Activated CD8-positive, alpha-beta memory T cell treated with anti-CD3 and anti-CD28 coated beads, Interleukin-2, amount 50 U/mL, for 48 hours (primary cell): Measurements from ENCODE around the gene ACTL9.
"Not testable (repeated sequence)": the region's sequence is repeated elsewhere in the genome, so short reads cannot be mapped to it uniquely, and the experiment has no call there.

Experiments
- DNase-seq: peaks from one replicate; pipeline ENCODE4 v3.0.0-alpha.2; 2020

ACTL9 gene

GRCh38 chr19:8698433-8699063 is at the start of gene ACTL9:
Gene ACTL9, minus strand, starts transcription at chr19:8698795. Its CDS starts 94 bp downstream, at chr19:8698701.
- no peak for DNase-seq

- DNase-seq: not testable (repeated sequence)
Measured at GRCh38 chr19:8739291-8740065, 40.9 kb upstream of the ACTL9 start.

- DNase-seq: no peak
Measured at GRCh38 chr19:8738377-8738776, 39.8 kb upstream of the ACTL9 start.

- no peak for DNase-seq
Measured at GRCh38 chr19:8731428-8732169, 33.0 kb upstream of the ACTL9 start.

GRCh38 chr19:8724276-8724675 is 25.7 kb upstream of the ACTL9 start:
- no peak for DNase-seq

DNA sequence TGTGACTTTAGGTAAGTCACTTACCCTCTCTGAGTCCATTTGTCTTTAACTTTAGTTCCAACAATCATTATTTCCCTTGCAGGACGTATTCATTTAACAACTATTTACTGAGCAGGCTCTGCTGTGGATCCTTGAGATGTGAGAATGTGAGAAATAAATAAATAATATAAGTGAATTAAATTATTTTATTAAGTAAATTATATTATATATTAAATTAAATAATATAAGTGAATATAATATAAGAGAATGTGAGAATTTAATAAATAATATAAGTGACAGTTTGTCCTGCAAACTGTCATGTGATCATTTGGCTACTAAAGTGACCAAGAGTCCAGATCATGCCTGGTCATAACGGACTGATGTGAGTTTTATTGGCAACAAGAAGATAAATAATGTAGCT is 23.4 kb upstream of the ACTL9 start:
- no peak for DNase-seq

DNA sequence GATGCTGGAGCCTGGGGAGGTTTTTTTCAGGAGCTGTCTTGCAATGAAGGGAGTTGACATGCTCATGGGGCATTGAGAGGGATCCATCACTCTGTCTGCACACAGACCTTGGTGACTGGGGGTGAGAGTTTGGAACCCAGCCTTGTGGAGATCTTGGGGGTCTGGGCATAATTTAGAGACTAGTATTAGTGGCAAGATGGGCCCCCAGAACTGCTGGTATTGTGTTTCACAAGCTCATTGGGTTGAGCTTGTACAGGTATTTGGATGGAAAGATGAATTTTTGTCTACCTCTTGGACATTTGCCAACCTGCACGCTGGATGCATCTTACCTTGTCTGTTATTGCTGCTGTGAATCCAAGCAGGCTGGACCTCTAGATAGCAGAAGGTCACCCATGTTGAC is 22.7 kb upstream of the ACTL9 start, which contains the start of gene OR2Z1:
Gene OR2Z1, plus strand, starts transcription at position 301 of the 400 bp plus-strand sequence. CDS start 9,395 bp downstream, outside the sequence.
- no peak for DNase-seq

- DNase-seq: not testable (repeated sequence)
Measured at GRCh38 chr19:8710337-8710736, 11.7 kb upstream of the ACTL9 start.

DNA sequence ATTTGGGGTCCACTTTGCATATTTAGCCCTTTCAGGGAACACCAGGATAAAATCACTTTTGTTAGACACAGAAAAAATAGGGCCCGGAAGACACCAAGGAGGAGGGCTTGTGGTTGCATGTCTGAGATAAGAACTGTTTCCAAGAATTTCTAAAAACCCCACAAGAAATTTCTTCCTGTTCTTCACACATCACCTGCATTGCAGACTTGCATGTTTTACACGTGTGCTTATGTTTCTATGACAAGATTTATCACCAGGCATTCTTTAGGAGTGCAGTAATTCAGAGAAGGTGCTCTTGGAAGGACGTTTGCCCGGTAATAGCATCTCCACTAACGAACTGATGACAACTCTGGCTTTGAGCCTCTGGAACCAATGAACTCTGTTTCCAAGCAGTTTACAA is 7.1 kb upstream of the ACTL9 start:
- DNase-seq: no peak

DNA sequence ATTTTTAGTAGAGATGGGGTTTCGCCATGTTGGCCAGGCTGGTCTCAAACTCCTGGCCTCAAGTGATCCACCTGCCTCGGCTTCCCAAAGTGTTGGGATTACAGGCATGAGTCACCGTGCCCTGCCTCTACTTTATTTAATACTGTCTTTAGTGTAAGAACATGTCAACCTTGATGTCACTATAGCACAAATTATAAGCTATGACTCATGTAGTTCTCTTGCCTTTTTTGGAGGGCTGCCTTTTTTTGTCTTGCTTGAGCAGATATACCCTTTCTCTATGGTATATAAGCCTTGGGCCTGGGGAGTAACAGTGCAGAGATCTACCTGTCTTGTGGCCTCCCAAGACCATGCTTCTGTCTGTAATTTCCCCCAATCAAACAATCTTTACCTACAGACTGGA is 6.7 kb upstream of the ACTL9 start:
- not testable (repeated sequence) for DNase-seq

DNA sequence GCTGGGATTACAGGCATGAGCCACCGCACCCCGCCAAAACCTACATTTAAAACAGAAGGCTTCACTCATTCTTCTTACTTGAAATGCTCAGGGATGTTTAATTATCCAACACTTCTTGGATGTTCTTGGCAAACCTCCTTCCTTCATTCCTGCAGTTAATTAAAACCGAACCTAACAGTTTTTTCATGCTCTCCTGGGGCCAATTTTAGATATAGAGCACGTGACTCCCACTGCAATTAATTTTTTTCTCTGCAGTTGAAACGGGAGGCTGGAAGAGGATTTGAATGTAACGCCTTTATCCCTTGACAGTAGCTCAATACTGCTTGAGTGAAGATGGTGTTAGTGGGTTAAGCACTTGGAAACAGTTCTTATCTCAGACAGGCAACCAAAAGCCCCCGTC is 4.6 kb upstream of the ACTL9 start:
- no peak for DNase-seq

DNA sequence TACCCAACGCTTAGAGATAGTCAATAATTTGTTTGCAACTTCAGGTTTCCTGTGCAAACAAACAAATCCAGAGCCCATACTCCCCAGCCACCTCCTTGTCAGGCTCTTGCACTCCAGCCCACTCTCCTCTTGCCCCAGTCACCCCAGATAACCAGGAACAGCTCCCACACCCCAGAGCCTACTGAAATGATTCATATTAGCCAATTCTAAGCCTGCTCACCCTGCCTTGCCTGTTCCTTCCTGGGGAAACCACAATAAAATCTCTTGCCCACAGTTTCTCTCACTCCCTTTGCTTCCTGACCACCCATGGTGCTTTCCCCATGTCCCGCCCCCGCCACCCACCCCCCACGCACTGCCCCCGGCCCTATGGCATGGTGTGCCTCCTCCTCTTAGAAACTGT is 3.8 kb upstream of the ACTL9 start:
- no peak for DNase-seq

- DNase-seq: no peak
Measured at GRCh38 chr19:8700956-8701355, 2.4 kb upstream of the ACTL9 start.

DNA sequence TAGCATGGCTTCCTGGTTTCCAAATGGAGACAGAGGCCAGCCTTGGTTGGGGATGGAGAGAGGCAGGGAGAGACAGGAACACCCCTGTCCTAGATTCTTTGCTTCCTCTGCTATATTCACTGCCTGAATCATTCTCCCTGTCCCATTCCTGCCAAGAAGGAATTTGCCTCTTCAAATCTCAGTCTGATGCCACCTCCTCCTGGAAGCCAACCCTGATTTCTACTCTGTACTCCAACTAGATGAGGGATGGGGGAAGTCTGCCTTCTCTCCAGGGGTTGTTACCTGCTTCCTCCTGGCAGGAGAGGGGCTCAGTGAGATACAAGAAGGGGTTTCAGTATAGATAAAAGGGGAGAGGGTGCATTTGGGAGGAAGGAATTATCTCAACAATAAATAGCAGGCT is 1.3 kb upstream of the ACTL9 start:
- no peak for DNase-seq

DNA sequence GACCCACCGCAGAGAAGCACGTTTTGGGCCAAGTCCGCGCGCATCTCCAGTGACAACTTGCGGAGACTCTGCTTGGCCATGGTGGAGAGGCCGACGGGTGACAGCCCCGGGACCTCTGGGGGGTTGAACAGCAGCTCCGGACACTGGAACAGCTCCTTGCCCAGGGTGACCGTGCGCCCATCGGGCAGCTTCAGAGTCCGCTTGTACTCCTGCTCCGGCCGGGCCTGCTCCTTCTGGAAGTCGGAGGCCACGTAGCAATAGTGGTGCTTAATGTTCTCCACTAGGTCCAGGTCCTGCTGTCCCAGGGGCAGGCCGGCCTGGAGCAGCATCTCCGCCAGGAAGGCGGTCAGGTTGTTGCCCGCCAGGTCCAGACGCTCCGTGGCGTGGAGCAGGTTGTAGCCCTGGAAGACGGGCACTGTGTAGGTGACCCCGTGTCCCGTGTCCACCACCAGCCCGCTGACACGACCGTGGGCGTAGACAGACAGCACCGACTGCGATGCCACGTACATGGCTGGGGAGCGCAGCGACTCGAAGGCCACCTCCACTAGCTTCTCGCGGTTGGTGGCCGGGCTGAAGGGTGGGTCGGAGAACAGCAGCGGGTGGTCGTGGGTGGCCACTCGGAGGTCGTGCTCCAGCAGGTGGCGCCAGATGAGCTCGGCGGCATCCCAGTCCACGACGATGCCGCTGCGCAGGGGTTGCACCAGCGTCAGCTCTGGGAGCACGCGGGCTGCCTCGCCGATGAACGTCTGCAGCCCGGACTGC is 743 bp downstream of the ACTL9 start:
- DNase-seq: peak; percentile 67

- DNase-seq: no peak
Measured at GRCh38 chr19:8696993-8697392, 1.6 kb downstream of the ACTL9 start.

DNA sequence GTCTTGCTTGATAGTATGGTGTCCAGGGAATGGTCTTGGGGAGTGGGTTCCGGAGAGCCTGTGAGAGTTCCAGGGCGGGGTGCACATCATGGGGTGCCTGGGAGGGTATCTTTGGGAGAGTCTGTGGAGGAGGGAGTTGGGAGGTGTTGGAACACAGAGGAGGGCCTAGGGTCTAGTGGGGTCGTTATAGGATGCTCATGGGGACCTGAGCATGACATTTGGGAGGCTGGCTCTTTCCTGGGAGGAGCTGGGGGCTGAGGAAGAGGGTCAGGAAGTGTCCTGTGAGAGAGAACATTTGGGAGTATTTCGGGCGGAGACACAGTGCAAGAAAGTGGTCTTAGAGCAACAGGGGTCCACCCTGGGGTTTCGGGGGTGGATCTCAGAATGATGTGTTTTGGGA is 2.7 kb downstream of the ACTL9 start:
- DNase-seq: no peak

DNA sequence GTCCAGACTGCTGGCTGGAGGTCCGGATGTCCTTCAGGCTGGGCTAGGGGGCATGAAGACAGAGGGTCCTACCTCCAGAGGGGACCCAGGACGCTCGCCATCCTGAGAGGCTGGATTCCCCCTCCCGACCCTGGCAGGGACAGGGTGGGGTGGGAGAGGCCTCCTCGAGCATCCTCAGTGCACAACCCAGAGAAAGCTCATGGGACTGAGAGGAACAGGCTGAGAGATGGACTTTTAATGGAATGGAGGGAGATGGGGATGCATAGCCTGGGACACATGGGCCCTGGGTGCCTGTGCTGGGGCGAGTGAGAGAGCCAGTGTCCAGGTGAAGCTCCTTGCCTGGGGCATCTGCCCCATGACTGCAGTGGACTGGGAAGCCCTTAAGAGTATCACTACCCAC is 3.1 kb downstream of the ACTL9 start:
- DNase-seq: no peak

GRCh38 chr19:8690753-8691539 is 7.6 kb downstream of the ACTL9 start:
- no peak for DNase-seq

GRCh38 chr19:8688930-8689329 is 9.7 kb downstream of the ACTL9 start:
- no peak for DNase-seq

DNA sequence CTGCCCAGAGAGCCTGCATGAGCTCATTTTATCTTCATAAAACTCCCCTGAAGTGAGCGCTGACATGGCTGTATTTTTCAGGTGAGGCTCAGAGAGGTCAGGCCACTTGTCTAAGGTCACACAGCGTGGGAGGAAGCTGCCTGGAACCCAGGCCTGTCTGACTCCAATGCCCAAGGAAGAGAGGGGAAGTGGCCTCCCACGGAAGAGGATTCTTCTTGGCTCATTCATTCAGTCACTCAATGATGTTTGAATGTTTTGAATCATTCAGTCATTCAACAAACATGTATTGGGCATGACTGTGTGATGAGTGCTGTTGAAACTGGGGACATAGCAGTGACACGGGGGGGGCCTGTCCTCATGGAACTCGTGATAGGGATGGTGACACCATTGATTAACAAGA is 12.0 kb downstream of the ACTL9 start:
- no peak for DNase-seq
